GM12892 (cell line): ENCODE results near the gene MOXD1.

ENCODE experiments used
- POLR2A ChIP-seq: IDR thresholded peaks from 2 replicates; pipeline ENCODE4 v1.6.1; 2011; ENCODE audit warnings: low read depth, low read length, control low read depth
- POLR2AphosphoS5 ChIP-seq: IDR thresholded peaks from 2 replicates; pipeline ENCODE4 v1.6.1; 2011; ENCODE audit warnings: low read depth, low read length, control low read depth
- TAF1 ChIP-seq: IDR thresholded peaks from 2 replicates; pipeline ENCODE4 v1.6.1; 2011; ENCODE audit warnings: low read depth, mild to moderate bottlenecking, control low read depth, low read length, borderline replicate concordance

DNA sequence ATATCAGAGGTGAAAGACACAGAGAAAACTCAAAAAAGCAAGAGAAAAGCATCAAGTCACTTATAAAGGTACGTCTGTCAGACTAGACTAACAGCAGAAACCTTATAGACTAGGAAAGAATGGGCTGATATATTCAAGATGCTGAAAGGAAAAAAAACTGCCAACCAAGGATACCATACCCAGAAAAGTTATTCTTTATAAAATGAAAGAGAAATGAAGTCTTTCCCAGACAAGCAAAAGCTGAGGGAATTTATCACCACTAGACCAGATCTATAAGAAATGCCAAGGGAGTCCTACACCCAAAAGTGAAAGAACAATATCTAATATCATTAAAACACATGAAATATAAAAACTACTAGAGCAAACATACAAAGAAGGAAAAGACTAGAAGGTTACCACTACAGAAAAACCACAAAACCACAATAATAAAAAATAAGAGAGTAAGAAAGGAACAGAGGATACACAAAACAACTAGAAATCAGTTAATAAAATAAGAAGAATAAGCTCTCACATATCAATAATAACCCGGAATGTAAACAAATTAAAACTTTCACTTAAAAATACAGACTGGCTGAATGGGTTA, 6.2 kb downstream of the MOXD1 start:
- TF ChIP-seq POLR2A (no peak), TAF1 (no peak), POLR2AphosphoS5 (no peak)
